K562 (cell line): Measurements from ENCODE around the gene SLC39A11. TPM values are rescaled to one million over a fixed set of nuclear protein-coding genes. Genes with fewer than 3 reads are reported as not detected.

Experiments used
- ATAC-seq: fragments of 200-7000 bp; cut with Tn5 transposase; 3 replicates; pipeline ENCODE4 v1.9.1; 2020; ENCODE audit warnings: moderate library complexity
- BruUV-seq: library from RNA; stranded (reverse); fragments of 400-500 nt; replicated peaks from 2 replicates; lab custom pipeline; 2021; lab: Mats Ljungman, UMichigan
- CTCF ChIA-PET: fragments of 300-600 bp; formaldehyde crosslinking; extraction: SDS; loops from one replicate; lab custom pipeline; 2021; ENCODE audit warnings: low intra/inter-chr PET ratio; lab: Yijun Ruan, JAX
- POLR2A ChIA-PET: fragments of 300-600, 350-650 bp; sonication (Branson Sonifier 250); formaldehyde crosslinking; extraction: SDS; loops from one replicate; lab custom pipeline; 2021; ENCODE audit warnings: antibody characterized with exemption, inconsistent platforms; lab: Yijun Ruan, JAX
- DNase-seq, 4 experiments: peaks; one replicate each; pipeline versions ENCODE4 v3.0.0 to v3.0.0-alpha.2; 2011 to 2018; ENCODE audit warnings: low spot score in 3 of 4, mixed read lengths in 3 of 4; ENCODE audit errors: extremely low read depth in 1 of 4
- FAIRE-seq: peaks from 2 replicates; lab custom pipeline; 2011; peaks lifted over from hg19 to GRCh38; lab: Jason Lieb, UNC
- H2AFZ ChIP-seq: 2 replicates; pipeline ENCODE4 v1.6.0; 2011; ENCODE audit warnings: low read depth, low read length, control low read depth, inconsistent platforms
- H3K27ac ChIP-seq: fragments of 200-600 bp; 3 replicates; pipeline ENCODE4 v1.8.0; 2011; ENCODE audit warnings: low read depth, mild to moderate bottlenecking, control low read depth, inconsistent platforms, low read length, moderate library complexity, mixed read lengths; ENCODE audit errors: extremely low read depth
- H3K27me3 ChIP-seq, 2 experiments: fragments of 300-600 bp in 1 of 2; 2 replicates in 1 of 2; 3 replicates in 1 of 2; pipeline versions ENCODE4 v1.6.0 to v1.8.0; 2011; ENCODE audit warnings: inconsistent platforms in 2 of 2, low read length in 2 of 2, mild to moderate bottlenecking in 1 of 2, mixed read lengths in 1 of 2, moderate library complexity in 1 of 2; ENCODE audit not compliant: control insufficient read depth in 2 of 2, insufficient read depth in 2 of 2
- H3K36me3 ChIP-seq: fragments of 300-600 bp; 3 replicates; pipeline ENCODE4 v1.8.0; 2011; ENCODE audit warnings: mild to moderate bottlenecking, low read length, inconsistent platforms; ENCODE audit not compliant: control insufficient read depth, insufficient read depth
- H3K4me1 ChIP-seq, 2 experiments: fragments of 200-600 bp in 1 of 2; replicated peaks in 1 of 2; 2 replicates in 1 of 2; 3 replicates in 1 of 2; pipeline versions ENCODE4 v1.5.1 to v1.8.0; 2011; ENCODE audit warnings: inconsistent platforms in 2 of 2, low read length in 2 of 2, mild to moderate bottlenecking in 1 of 2, mixed read lengths in 1 of 2, moderate library complexity in 1 of 2; ENCODE audit not compliant: control insufficient read depth in 2 of 2, insufficient read depth in 2 of 2
- H3K4me2 ChIP-seq: 2 replicates; pipeline ENCODE4 v1.6.1; 2011; ENCODE audit warnings: low read length, control low read depth, inconsistent platforms, mixed read lengths; ENCODE audit not compliant: insufficient read depth
- H3K4me3 ChIP-seq: fragments of 200-600 bp; sonication (generic), shearing (Covaris generic); 2 replicates; pipeline ENCODE4 v1.5.1; 2016; ENCODE audit warnings: control low read depth, inconsistent platforms
- H3K79me2 ChIP-seq: fragments of 200-600 bp; 3 replicates; pipeline ENCODE4 v1.8.0; 2011; ENCODE audit warnings: low read length, inconsistent platforms; ENCODE audit not compliant: control insufficient read depth, insufficient read depth
- H3K9ac ChIP-seq, 2 experiments: 2 replicates each; pipeline versions ENCODE4 v1.6.0 to v1.6.1; 2011; ENCODE audit warnings: low read depth in 2 of 2, low read length in 2 of 2, control low read depth in 1 of 2, inconsistent platforms in 1 of 2, mild to moderate bottlenecking in 1 of 2, mixed read lengths in 1 of 2; ENCODE audit not compliant: insufficient read depth in 1 of 2
- H3K9me1 ChIP-seq: one replicate; pipeline ENCODE4 v1.6.0; 2011; ENCODE audit warnings: inconsistent platforms, mild to moderate bottlenecking, low read length, moderate library complexity; ENCODE audit not compliant: control insufficient read depth, insufficient read depth
- H3K9me3 ChIP-seq: replicated peaks from 2 replicates; pipeline ENCODE4 v1.5.1; 2011; ENCODE audit warnings: low read depth, low read length, inconsistent platforms; ENCODE audit not compliant: control insufficient read depth, insufficient read depth
- H4K20me1 ChIP-seq: replicated peaks from 2 replicates; pipeline ENCODE4 v1.6.1; 2011; ENCODE audit warnings: low read length, inconsistent platforms, mixed read lengths; ENCODE audit not compliant: control insufficient read depth, insufficient read depth
- XRCC3 ChIP-seq: fragments of 450-650 bp; IDR thresholded peaks from 2 replicates; pipeline ENCODE4 v1.6.1; 2017; ENCODE audit warnings: mild to moderate bottlenecking, moderate library complexity
- YY1 ChIP-seq, 3 experiments: IDR thresholded peaks; 2 replicates each; pipeline ENCODE4 v1.6.1; 2011; ENCODE audit warnings: low read length in 2 of 3, mild to moderate bottlenecking in 2 of 3, moderate library complexity in 2 of 3, borderline replicate concordance in 1 of 3, control low read depth in 1 of 3, low read depth in 1 of 3; ENCODE audit not compliant: insufficient read depth in 3 of 3, insufficient replicate concordance in 2 of 3, control insufficient read depth in 1 of 3, insufficient read length in 1 of 3; ENCODE audit errors: extremely low read depth in 1 of 3
- WGBS: fragments of 100-300 bp; shearing (Covaris generic); methylation state at CpG from one replicate; pipeline ENCODE4 v1.1.6; 2016; ENCODE audit warnings: low coverage, mixed read lengths; ENCODE audit not compliant: insufficient coverage; ENCODE audit errors: missing lambda C conversion rate; 5-methylcytosine and 5-hydroxymethylcytosine counted together
- in situ Hi-C: fragments of 300-500 bp; cut with MboI; formaldehyde crosslinking; loops from 4 replicates; pipeline ENCODE4 v1.15.0; 2018; ENCODE audit warnings: inconsistent platforms, mixed read lengths
- intact Hi-C: fragments of 100-400 bp; cut with micrococcal nuclease; formaldehyde crosslinking; loops from 2 replicates; pipeline ENCODE4 v1.14.2; 2022
- polyA plus RNA-seq, 8 experiments: library from polyadenylated mRNA; depleted of rRNA in 4 of 8; stranded (reverse) in 5 of 8; unstranded in 3 of 8; fragments of >200 nt; fragmentation: Nextera tagmentation in 2 of 8; fragmentation: Illumina TruSeq in 1 of 8; extraction: Ambion mirVana in 2 of 8; extraction: Trizol in 1 of 8; gene quantifications; 2 replicates each; pipeline versions ENCODE4 v1.2.1 to v1.2.3, GENCODE V29; 2011 to 2014; ENCODE audit warnings: inconsistent platforms in 1 of 8, missing spikeins in 1 of 8
- total RNA-seq, 7 experiments: library from RNA; depleted of rRNA in 6 of 7; stranded (reverse); fragments of >200 nt in 6 of 7; fragmentation: Illumina TruSeq in 2 of 7; extraction: Trizol in 2 of 7; gene quantifications; 2 replicates each; pipeline versions ENCODE4 v1.2.1 to v1.2.3, GENCODE V29; 2011 to 2021; ENCODE audit warnings: low replicate concordance in 1 of 7
- TF ChIP-seq, protein P1 (sequence below), 2 experiments: fragments of 450-650 bp in 1 of 2; sonication (generic) in 1 of 2; formaldehyde crosslinking in 1 of 2; IDR thresholded peaks; 2 replicates each; pipeline versions ENCODE4 v1.7.1 to v1.9.0; 2016 to 2022; ENCODE audit warnings: inconsistent platforms in 1 of 2, mild to moderate bottlenecking in 1 of 2, missing genetic modification reagents in 1 of 2

SLC39A11 gene
- total and polyA plus RNA-seq, 9 of the 15 experiments (the other 6 are each of a cell fraction or from before 2014, with no cell fraction given), result 10.5 to 26.4 (median 13.4) TPM

DNA sequence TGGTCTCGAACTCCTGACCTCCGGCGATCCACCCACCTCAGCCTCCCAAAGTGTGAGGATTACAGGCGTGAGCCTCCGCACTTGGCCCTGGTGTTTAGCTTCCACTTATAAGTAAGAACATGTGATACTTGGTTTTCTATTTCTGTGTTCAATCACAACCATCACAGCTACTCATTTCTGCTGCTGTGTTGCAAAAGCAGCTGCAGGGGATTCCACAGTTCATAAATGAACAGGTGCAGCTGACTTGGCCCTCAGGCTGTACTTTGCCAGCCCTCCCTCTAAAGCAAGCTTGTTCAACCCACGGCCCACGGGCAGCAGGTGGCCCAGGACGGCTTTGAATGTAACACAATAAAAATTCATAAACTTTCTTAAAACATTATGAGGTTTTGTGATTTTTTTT is 79.2 kb downstream of the SLC39A11 start:
- Histone ChIP-seq H3K9me3 (no peaks in the 10 kb centered on the region), H3K4me2 (no peak overlapping the region), H3K9ac (no peak overlapping the region), H3K4me3 (no peak overlapping the region), H3K36me3 (no peaks in the 10 kb centered on the region), H3K79me2 (no peaks in the 10 kb centered on the region; the same call in 2 of the 3 replicates), H3K9me1 (no peaks in the 10 kb centered on the region), H4K20me1 (no peaks in the 10 kb centered on the region), H3K27me3 (no peaks in the 10 kb centered on the region), H3K4me1 (peaks cover 5 to 12% of the 10 kb centered on the region in 2 experiments; a peak in 4 of 5 replicates), H3K27ac (no peak overlapping the region), H2AFZ (no peak overlapping the region)
- in situ Hi-C loops, result no loop called here
- FAIRE-seq, result no peak
- BruUV-seq, result no TSS peak
- intact Hi-C loops, result no loop called here
- WGBS, result 86% methylated on average over 8 of the region's 8 CpGs
- ChIA-PET POLR2A (interaction anchor here (0.9 kb wide), 1 partner anchor 18 kb away, joined by 3 read pairs; no protein-coding TSS in a partner anchor), CTCF (no interaction called here)
- ATAC-seq, result no peak
- DNase-seq, result no peak
- TF ChIP-seq, protein P1, sequence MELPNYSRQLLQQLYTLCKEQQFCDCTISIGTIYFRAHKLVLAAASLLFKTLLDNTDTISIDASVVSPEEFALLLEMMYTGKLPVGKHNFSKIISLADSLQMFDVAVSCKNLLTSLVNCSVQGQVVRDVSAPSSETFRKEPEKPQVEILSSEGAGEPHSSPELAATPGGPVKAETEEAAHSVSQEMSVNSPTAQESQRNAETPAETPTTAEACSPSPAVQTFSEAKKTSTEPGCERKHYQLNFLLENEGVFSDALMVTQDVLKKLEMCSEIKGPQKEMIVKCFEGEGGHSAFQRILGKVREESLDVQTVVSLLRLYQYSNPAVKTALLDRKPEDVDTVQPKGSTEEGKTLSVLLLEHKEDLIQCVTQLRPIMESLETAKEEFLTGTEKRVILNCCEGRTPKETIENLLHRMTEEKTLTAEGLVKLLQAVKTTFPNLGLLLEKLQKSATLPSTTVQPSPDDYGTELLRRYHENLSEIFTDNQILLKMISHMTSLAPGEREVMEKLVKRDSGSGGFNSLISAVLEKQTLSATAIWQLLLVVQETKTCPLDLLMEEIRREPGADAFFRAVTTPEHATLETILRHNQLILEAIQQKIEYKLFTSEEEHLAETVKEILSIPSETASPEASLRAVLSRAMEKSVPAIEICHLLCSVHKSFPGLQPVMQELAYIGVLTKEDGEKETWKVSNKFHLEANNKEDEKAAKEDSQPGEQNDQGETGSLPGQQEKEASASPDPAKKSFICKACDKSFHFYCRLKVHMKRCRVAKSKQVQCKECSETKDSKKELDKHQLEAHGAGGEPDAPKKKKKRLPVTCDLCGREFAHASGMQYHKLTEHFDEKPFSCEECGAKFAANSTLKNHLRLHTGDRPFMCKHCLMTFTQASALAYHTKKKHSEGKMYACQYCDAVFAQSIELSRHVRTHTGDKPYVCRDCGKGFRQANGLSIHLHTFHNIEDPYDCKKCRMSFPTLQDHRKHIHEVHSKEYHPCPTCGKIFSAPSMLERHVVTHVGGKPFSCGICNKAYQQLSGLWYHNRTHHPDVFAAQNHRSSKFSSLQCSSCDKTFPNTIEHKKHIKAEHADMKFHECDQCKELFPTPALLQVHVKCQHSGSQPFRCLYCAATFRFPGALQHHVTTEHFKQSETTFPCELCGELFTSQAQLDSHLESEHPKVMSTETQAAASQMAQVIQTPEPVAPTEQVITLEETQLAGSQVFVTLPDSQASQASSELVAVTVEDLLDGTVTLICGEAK (IDR thresholded peaks at IDR 0.05), result no peak
- TF ChIP-seq, protein P1 (CRISPR knock-in tag; IDR thresholded peaks at IDR 0.05), result no peak
- no peak for TF ChIP-seq YY1 (IDR thresholded peaks at IDR 0.05; ENCODE audit: borderline replicate concordance in 1 of 3, control insufficient read depth in 1 of 3, extremely low read depth in 1 of 3, insufficient read depth in 3 of 3, insufficient read length in 1 of 3, insufficient replicate concordance in 2 of 3, low read depth in 1 of 3, low read length in 2 of 3)
- TF ChIP-seq XRCC3, result no peak
